HEK293 (cell line): ENCODE results near the gene DDB1.

Experiments
- GLI2 ChIP-seq: fragments of 450-650 bp; formaldehyde crosslinking; IDR thresholded peaks from 2 replicates; pipeline ENCODE4; 2017; ENCODE audit warnings: missing biosample characterization, missing genetic modification characterization, low read depth, borderline replicate concordance
- ZNF2 ChIP-seq: fragments of 450-650 bp; formaldehyde crosslinking; IDR thresholded peaks from 2 replicates; pipeline ENCODE4 v1.5.1; 2016; ENCODE audit warnings: missing biosample characterization, missing genetic modification characterization
- ZNF423 ChIP-seq: fragments of 450-650 bp; formaldehyde crosslinking; IDR thresholded peaks from 2 replicates; pipeline ENCODE4 v1.5.1; 2016; ENCODE audit warnings: missing biosample characterization, missing genetic modification characterization
- ZNF596 ChIP-seq: fragments of 450-650 bp; IDR thresholded peaks from 2 replicates; pipeline ENCODE4 v1.5.0; 2018; ENCODE audit warnings: missing biosample characterization, mild to moderate bottlenecking, missing genetic modification characterization, moderate library complexity
- TF ChIP-seq, protein P1 (sequence below): fragments of 450-650 bp; formaldehyde crosslinking; IDR thresholded peaks from 2 replicates; pipeline ENCODE4 v1.5.1; 2016; ENCODE audit warnings: missing biosample characterization, missing genetic modification characterization

DNA sequence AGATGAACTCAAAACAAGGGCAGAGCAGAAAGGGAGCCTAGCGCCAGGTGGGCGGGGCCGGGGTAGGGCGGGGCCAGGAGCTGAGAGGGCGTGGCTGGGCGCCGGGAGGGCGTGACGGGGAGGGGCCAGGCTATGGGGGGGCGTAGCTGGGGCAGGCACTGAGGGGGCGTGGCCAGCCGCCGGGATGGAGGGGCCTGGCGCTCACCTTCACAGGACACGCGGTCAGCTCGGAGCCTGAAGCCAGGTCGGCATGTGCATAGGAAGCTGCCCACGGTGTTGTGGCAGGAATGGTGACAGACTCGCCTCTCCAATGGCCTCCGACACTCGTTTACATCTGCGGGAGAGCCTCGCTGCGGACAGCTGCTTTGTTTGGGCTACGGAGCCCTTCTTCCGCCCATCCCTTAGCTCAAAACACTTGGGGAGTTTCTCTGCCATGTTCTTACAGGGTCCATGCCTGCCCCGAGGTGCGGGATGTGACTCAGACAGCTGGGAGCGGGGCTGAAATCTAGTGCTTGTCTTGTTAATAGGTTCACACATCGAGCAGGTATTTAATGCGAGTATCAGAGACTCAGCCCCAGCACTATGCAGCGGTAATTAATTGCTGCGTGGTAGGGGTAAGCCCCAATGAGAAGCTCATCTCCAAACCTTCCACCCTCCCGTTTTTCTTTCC is 51.2 kb downstream of the DDB1 start:
- TF ChIP-seq, protein P1, sequence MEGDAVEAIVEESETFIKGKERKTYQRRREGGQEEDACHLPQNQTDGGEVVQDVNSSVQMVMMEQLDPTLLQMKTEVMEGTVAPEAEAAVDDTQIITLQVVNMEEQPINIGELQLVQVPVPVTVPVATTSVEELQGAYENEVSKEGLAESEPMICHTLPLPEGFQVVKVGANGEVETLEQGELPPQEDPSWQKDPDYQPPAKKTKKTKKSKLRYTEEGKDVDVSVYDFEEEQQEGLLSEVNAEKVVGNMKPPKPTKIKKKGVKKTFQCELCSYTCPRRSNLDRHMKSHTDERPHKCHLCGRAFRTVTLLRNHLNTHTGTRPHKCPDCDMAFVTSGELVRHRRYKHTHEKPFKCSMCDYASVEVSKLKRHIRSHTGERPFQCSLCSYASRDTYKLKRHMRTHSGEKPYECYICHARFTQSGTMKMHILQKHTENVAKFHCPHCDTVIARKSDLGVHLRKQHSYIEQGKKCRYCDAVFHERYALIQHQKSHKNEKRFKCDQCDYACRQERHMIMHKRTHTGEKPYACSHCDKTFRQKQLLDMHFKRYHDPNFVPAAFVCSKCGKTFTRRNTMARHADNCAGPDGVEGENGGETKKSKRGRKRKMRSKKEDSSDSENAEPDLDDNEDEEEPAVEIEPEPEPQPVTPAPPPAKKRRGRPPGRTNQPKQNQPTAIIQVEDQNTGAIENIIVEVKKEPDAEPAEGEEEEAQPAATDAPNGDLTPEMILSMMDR (tag by site-specific recombination) = no peak
- TF ChIP-seq ZNF2 (tag by site-specific recombination) (no peak), ZNF423 (tag by site-specific recombination) (no peak), GLI2 (tag by site-specific recombination) (no peak), ZNF596 (no peak)
